SK-N-SH (cell line): ENCODE measurements around the gene CD163L1.

Source experiments
- FOXM1 ChIP-seq: IDR thresholded peaks from 2 replicates; pipeline ENCODE4 v1.4.0; 2012; ENCODE audit warnings: low read depth, mild to moderate bottlenecking
- POLR2AphosphoS5 ChIP-seq: IDR thresholded peaks from 2 replicates; pipeline ENCODE4 v1.6.1; 2012; ENCODE audit warnings: low read depth, low read length
- RFX5 ChIP-seq: IDR thresholded peaks from 2 replicates; pipeline ENCODE4 v1.6.1; 2012; ENCODE audit warnings: mild to moderate bottlenecking, improper control_type of control experiment, low read length
- TF ChIP-seq, protein P1 (sequence below): fragments of 200-600 bp; sonication (generic); IDR thresholded peaks from 2 replicates; pipeline ENCODE4 v1.6.1; 2017; ENCODE audit warnings: antibody characterized with exemption, mild to moderate bottlenecking, moderate library complexity
- TF ChIP-seq, protein P2 (sequence below): IDR thresholded peaks from 2 replicates; pipeline ENCODE4 v1.4.0; 2012; ENCODE audit warnings: low read depth, borderline replicate concordance

DNA sequence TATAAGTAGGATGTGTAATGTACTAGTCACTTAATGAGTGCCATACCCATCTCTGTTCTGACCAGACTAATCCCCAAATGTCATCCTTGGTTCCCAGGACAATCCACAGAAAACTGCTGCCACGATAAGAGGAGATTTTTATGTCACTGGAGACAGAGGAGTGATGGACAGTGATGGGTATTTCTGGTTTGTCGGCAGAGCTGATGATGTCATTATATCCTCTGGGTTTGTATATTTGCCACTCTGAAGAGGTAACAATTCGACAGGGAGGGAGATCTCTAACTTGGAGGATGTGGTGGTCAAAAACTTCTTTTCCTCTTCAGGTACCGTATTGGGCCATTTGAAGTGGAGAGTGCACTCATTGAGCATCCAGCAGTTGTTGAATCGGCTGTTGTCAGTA is 119.8 kb downstream of the CD163L1 start:
- TF ChIP-seq, protein P1, sequence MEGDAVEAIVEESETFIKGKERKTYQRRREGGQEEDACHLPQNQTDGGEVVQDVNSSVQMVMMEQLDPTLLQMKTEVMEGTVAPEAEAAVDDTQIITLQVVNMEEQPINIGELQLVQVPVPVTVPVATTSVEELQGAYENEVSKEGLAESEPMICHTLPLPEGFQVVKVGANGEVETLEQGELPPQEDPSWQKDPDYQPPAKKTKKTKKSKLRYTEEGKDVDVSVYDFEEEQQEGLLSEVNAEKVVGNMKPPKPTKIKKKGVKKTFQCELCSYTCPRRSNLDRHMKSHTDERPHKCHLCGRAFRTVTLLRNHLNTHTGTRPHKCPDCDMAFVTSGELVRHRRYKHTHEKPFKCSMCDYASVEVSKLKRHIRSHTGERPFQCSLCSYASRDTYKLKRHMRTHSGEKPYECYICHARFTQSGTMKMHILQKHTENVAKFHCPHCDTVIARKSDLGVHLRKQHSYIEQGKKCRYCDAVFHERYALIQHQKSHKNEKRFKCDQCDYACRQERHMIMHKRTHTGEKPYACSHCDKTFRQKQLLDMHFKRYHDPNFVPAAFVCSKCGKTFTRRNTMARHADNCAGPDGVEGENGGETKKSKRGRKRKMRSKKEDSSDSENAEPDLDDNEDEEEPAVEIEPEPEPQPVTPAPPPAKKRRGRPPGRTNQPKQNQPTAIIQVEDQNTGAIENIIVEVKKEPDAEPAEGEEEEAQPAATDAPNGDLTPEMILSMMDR, result no peak
- TF ChIP-seq FOXM1 (no peak), POLR2AphosphoS5 (no peak), RFX5 (no peak)
- TF ChIP-seq, protein P2, sequence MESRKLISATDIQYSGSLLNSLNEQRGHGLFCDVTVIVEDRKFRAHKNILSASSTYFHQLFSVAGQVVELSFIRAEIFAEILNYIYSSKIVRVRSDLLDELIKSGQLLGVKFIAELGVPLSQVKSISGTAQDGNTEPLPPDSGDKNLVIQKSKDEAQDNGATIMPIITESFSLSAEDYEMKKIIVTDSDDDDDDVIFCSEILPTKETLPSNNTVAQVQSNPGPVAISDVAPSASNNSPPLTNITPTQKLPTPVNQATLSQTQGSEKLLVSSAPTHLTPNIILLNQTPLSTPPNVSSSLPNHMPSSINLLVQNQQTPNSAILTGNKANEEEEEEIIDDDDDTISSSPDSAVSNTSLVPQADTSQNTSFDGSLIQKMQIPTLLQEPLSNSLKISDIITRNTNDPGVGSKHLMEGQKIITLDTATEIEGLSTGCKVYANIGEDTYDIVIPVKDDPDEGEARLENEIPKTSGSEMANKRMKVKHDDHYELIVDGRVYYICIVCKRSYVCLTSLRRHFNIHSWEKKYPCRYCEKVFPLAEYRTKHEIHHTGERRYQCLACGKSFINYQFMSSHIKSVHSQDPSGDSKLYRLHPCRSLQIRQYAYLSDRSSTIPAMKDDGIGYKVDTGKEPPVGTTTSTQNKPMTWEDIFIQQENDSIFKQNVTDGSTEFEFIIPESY, result no peak
